ENCODE measurements around the gene ACTL6B. TPM values are rescaled to one million over a fixed set of nuclear protein-coding genes. Genes with fewer than 3 reads are reported as not detected.
A peak's percentile ranks its signal among the peaks of the same experiment; 100 is the strongest.

Gene ACTL6B
- total and polyA plus RNA-seq, 4 donors = 16.5 to 89.8 (median 59.1) TPM

- Histone ChIP-seq H3K36me3 (ENCODE audit: control insufficient read depth, insufficient read depth, low read length) (peaks cover 34% of the 10 kb centered on the region), H3K27ac (ENCODE audit: low read depth, low read length) (no peak overlapping the region), H3K4me1 (ENCODE audit: control insufficient read depth, insufficient read depth, low read length) (peaks cover 14% of the 10 kb centered on the region), H3K4me3 (ENCODE audit: low read depth, low read length) (no peak overlapping the region), H3K9me3 (ENCODE audit: control insufficient read depth, insufficient read depth, low read length) (no peaks in the 10 kb centered on the region), H3K27me3 (ENCODE audit: control insufficient read depth, insufficient read depth, low read length) (no peaks in the 10 kb centered on the region)
- 100% methylated on average over 1 of the region's 6 CpGs for WGBS (ENCODE audit: insufficient coverage)
- DNase-seq (ENCODE audit: low read depth in 4 of 6, low spot score in 6 of 6) = no peak
Observed at GRCh38 chr7:100614308-100614861, 41.9 kb downstream of the ACTL6B start.

GRCh38 chr7:100613412-100614175, 42.7 kb downstream of the ACTL6B start:
- no peak for DNase-seq (ENCODE audit: low read depth in 4 of 6, low spot score in 6 of 6)
- Histone ChIP-seq H3K4me1 (ENCODE audit: control insufficient read depth, insufficient read depth, low read length) (peaks cover 14% of the 10 kb centered on the region), H3K9me3 (ENCODE audit: control insufficient read depth, insufficient read depth, low read length) (no peaks in the 10 kb centered on the region), H3K27ac (ENCODE audit: low read depth, low read length) (no peak overlapping the region), H3K4me3 (ENCODE audit: low read depth, low read length) (no peak overlapping the region), H3K36me3 (ENCODE audit: control insufficient read depth, insufficient read depth, low read length) (peaks cover 32% of the 10 kb centered on the region), H3K27me3 (ENCODE audit: control insufficient read depth, insufficient read depth, low read length) (no peaks in the 10 kb centered on the region)
- WGBS (ENCODE audit: insufficient coverage) = 82% methylated on average over 10 of the region's 13 CpGs

- Histone ChIP-seq H3K4me3 (ENCODE audit: low read depth, low read length) (peak overlapping the region; percentile 62), H3K27ac (ENCODE audit: low read depth, low read length) (peak overlapping the region; percentile 90), H3K9me3 (ENCODE audit: control insufficient read depth, insufficient read depth, low read length) (no peaks in the 10 kb centered on the region), H3K4me1 (ENCODE audit: control insufficient read depth, insufficient read depth, low read length) (peaks cover 14% of the 10 kb centered on the region), H3K27me3 (ENCODE audit: control insufficient read depth, insufficient read depth, low read length) (no peaks in the 10 kb centered on the region), H3K36me3 (ENCODE audit: control insufficient read depth, insufficient read depth, low read length) (peaks cover 33% of the 10 kb centered on the region)
- 3% methylated on average over 16 of the region's 29 CpGs for WGBS (ENCODE audit: insufficient coverage)
- peak in 2 of 6 donors; percentile 39 to 41 for DNase-seq (ENCODE audit: low read depth in 4 of 6, low spot score in 6 of 6)
Observed at GRCh38 chr7:100612730-100613390, 43.4 kb downstream of the ACTL6B start.

GRCh38 chr7:100611983-100612729, 44.1 kb downstream of the ACTL6B start, which contains the start of gene MOSPD3:
TSS of gene MOSPD3 (plus strand) at chr7:100612540. CDS start at chr7:100612792, 252 bp downstream.
- H3K27ac ChIP-seq (ENCODE audit: low read depth, low read length) = peak within 1 kb of the TSS; percentile 90
- H3K36me3 ChIP-seq (ENCODE audit: control insufficient read depth, insufficient read depth, low read length) = peaks cover 30% of the 10 kb centered on the region
- H3K4me1 ChIP-seq (ENCODE audit: control insufficient read depth, insufficient read depth, low read length) = peaks cover 14% of the 10 kb centered on the region
- H3K27me3 ChIP-seq (ENCODE audit: control insufficient read depth, insufficient read depth, low read length) = no peaks in the 10 kb centered on the region
- WGBS (ENCODE audit: insufficient coverage) = under 1% methylated on average over 61 of the region's 61 CpGs
- DNase-seq (ENCODE audit: low read depth in 4 of 6, low spot score in 6 of 6) = peak; percentile 98 to 100 (median 100)
- no peaks in the 10 kb centered on the region for H3K9me3 ChIP-seq (ENCODE audit: control insufficient read depth, insufficient read depth, low read length)
- peak within 1 kb of the TSS; percentile 62 for H3K4me3 ChIP-seq (ENCODE audit: low read depth, low read length)

GRCh38 chr7:100609958-100610357, 46.3 kb downstream of the ACTL6B start:
- H3K27me3 ChIP-seq (ENCODE audit: control insufficient read depth, insufficient read depth, low read length) = peaks cover 7% of the 10 kb centered on the region
- DNase-seq (ENCODE audit: low read depth in 4 of 6, low spot score in 6 of 6) = no peak
- H3K4me1 ChIP-seq (ENCODE audit: control insufficient read depth, insufficient read depth, low read length) = peaks cover 28% of the 10 kb centered on the region
- no peak overlapping the region for H3K4me3 ChIP-seq (ENCODE audit: low read depth, low read length)
- H3K9me3 ChIP-seq (ENCODE audit: control insufficient read depth, insufficient read depth, low read length) = no peaks in the 10 kb centered on the region
- H3K36me3 ChIP-seq (ENCODE audit: control insufficient read depth, insufficient read depth, low read length) = peaks cover 16% of the 10 kb centered on the region
- no peak overlapping the region for H3K27ac ChIP-seq (ENCODE audit: low read depth, low read length)
- 94% methylated on average over 5 of the region's 5 CpGs for WGBS (ENCODE audit: insufficient coverage)

- no peak overlapping the region for H3K4me3 ChIP-seq (ENCODE audit: low read depth, low read length)
- no peak for DNase-seq (ENCODE audit: low read depth in 4 of 6, low spot score in 6 of 6)
- no peaks in the 10 kb centered on the region for H3K9me3 ChIP-seq (ENCODE audit: control insufficient read depth, insufficient read depth, low read length)
- H3K4me1 ChIP-seq (ENCODE audit: control insufficient read depth, insufficient read depth, low read length) = peaks cover 40% of the 10 kb centered on the region
- peaks cover 5% of the 10 kb centered on the region for H3K36me3 ChIP-seq (ENCODE audit: control insufficient read depth, insufficient read depth, low read length)
- peaks cover 12% of the 10 kb centered on the region for H3K27me3 ChIP-seq (ENCODE audit: control insufficient read depth, insufficient read depth, low read length)
- 91% methylated on average over 4 of the region's 8 CpGs for WGBS (ENCODE audit: insufficient coverage)
- no peak overlapping the region for H3K27ac ChIP-seq (ENCODE audit: low read depth, low read length)
Observed at GRCh38 chr7:100607111-100607510, 49.1 kb downstream of the ACTL6B start.

GRCh38 chr7:100606313-100606712, 49.9 kb downstream of the ACTL6B start:
- Histone ChIP-seq H3K27ac (ENCODE audit: low read depth, low read length) (no peak overlapping the region), H3K36me3 (ENCODE audit: control insufficient read depth, insufficient read depth, low read length) (peaks cover 5% of the 10 kb centered on the region), H3K27me3 (ENCODE audit: control insufficient read depth, insufficient read depth, low read length) (peaks cover 12% of the 10 kb centered on the region), H3K9me3 (ENCODE audit: control insufficient read depth, insufficient read depth, low read length) (no peaks in the 10 kb centered on the region), H3K4me3 (ENCODE audit: low read depth, low read length) (no peak overlapping the region), H3K4me1 (ENCODE audit: control insufficient read depth, insufficient read depth, low read length) (peaks cover 43% of the 10 kb centered on the region)
- WGBS (ENCODE audit: insufficient coverage) = 63% methylated on average over 6 of the region's 12 CpGs
- no peak for DNase-seq (ENCODE audit: low read depth in 4 of 6, low spot score in 6 of 6)

- Histone ChIP-seq H3K9me3 (ENCODE audit: control insufficient read depth, insufficient read depth, low read length) (no peaks in the 10 kb centered on the region), H3K4me1 (ENCODE audit: control insufficient read depth, insufficient read depth, low read length) (peaks cover 41% of the 10 kb centered on the region), H3K27ac (ENCODE audit: low read depth, low read length) (no peak overlapping the region), H3K36me3 (ENCODE audit: control insufficient read depth, insufficient read depth, low read length) (peaks cover 10% of the 10 kb centered on the region), H3K4me3 (ENCODE audit: low read depth, low read length) (peak overlapping the region; percentile 66), H3K27me3 (ENCODE audit: control insufficient read depth, insufficient read depth, low read length) (peaks cover 12% of the 10 kb centered on the region)
- DNase-seq (ENCODE audit: low read depth in 4 of 6, low spot score in 6 of 6) = peak in 1 of 6 donors; percentile 54
- WGBS (ENCODE audit: insufficient coverage) = 3% methylated on average over 65 of the region's 68 CpGs
Observed at GRCh38 chr7:100604976-100605911, 51.0 kb downstream of the ACTL6B start.
